Right lobe of liver (tissue), 6 donors: ENCODE data around the gene ZNF208. TPM values are rescaled to one million over a fixed set of nuclear protein-coding genes. Genes with fewer than 3 reads are reported as not detected.
"Not testable (repeated sequence)": the region's sequence is repeated elsewhere in the genome, so short reads cannot be mapped to it uniquely, and the experiment has no call there.

Experiments used
- ATAC-seq, 4 donors: fragments of 200-7000 bp; cut with Tn5 transposase; one replicate each; pipeline ENCODE4 v1.9.1; 2020; ENCODE audit warnings: mild to moderate bottlenecking in 4 of 4, moderate library complexity in 4 of 4
- DNase-seq, 3 donors: peaks; one replicate each; pipeline ENCODE4 v3.0.0-alpha.2; 2020
- H3K27ac ChIP-seq, 3 donors: fragments of 200-600 bp; one replicate each; pipeline ENCODE4 v1.8.0; 2022
- H3K27me3 ChIP-seq, 2 donors: fragments of 200-600 bp; one replicate each; pipeline ENCODE4 v1.8.0; 2022
- H3K36me3 ChIP-seq, 4 donors: fragments of 200-600 bp; sonication (generic) in 1 of 4; one replicate each; pipeline versions ENCODE4 v1.5.1 to v1.8.0; 2017 to 2022; ENCODE audit warnings: control low read depth in 1 of 4
- H3K4me1 ChIP-seq, 4 donors: fragments of 200-600 bp; sonication (generic) in 1 of 4; one replicate each; pipeline versions ENCODE4 v1.5.1 to v1.8.0; 2017 to 2022; ENCODE audit warnings: control low read depth in 1 of 4
- H3K4me3 ChIP-seq, 3 donors: fragments of 200-600 bp; one replicate each; pipeline ENCODE4 v1.8.0; 2022
- H3K9me3 ChIP-seq, 4 donors: fragments of 200-600 bp; sonication (generic) in 1 of 4; one replicate each; pipeline versions ENCODE4 v1.5.1 to v1.8.0; 2017 to 2022; ENCODE audit warnings: control low read depth in 1 of 4
- CTCF ChIP-seq, 4 donors: fragments of 200-600 bp in 3 of 4; fragments of 450-650 bp in 1 of 4; IDR thresholded peaks; one replicate each; pipeline versions ENCODE4 v1.5.1 to v1.8.0; 2016 to 2022; ENCODE audit warnings: antibody characterized with exemption in 4 of 4, mild to moderate bottlenecking in 2 of 4
- POLR2A ChIP-seq: fragments of 450-650 bp; IDR thresholded peaks from one replicate; pipeline ENCODE4 v1.6.1; 2017; ENCODE audit warnings: antibody characterized with exemption, mild to moderate bottlenecking
- WGBS: methylation state at CpG from one replicate; pipeline ENCODE4 v1.1.6; 2018; ENCODE audit warnings: low coverage, low lambda C conversion rate; ENCODE audit not compliant: insufficient coverage; ENCODE audit errors: missing lambda C conversion rate; 5-methylcytosine and 5-hydroxymethylcytosine counted together
- intact Hi-C, 2 donors: fragments of 100-400 bp; cut with DNase I; formaldehyde crosslinking; loops; one replicate each; pipeline versions ENCODE4 v1.11.2 to v1.14.1; 2022
- total RNA-seq, 6 experiments: library from RNA; depleted of rRNA in 2 of 6; stranded (reverse); fragments of >200 nt in 2 of 6; fragmentation: NEBNext Ultra II Directional in 3 of 6; extraction: Animal tissue kit (Norgen Biotek cat#: 25700) in 3 of 6; gene quantifications; one replicate each; pipeline versions ENCODE4 v1.1.0 to v1.2.4, GENCODE V29; 2016 to 2023
- donor health status: DM: no; HTN: yes; CAD: no.
- donor health status: DM: no; HTN: no; CAD: no.
- donor health status: DM: no; HTN: no; CAD: no.
- donor health status: DM: no; HTN: yes; CAD: no.
- donor health status: DM: no; HTN: yes; CAD: no.

ZNF208 gene
- total RNA-seq, 6 experiments from 2014 or later: 0.06 to 0.90 (median 0.26) TPM

GRCh38 chr19:21891086-21891485 is 119.7 kb downstream of the ZNF208 start:
- Histone ChIP-seq H3K27ac (no peak overlapping the region), H3K9me3 (no peaks in the 10 kb centered on the region), H3K4me3 (no peak overlapping the region), H3K27me3 (no peaks in the 10 kb centered on the region), H3K4me1 (no peaks in the 10 kb centered on the region), H3K36me3 (no peaks in the 10 kb centered on the region)
- TF ChIP-seq CTCF (IDR thresholded peaks at IDR 0.05): no peak
- TF ChIP-seq POLR2A: no peak
- 100% methylated on average over 1 of the region's 1 CpG for WGBS
- intact Hi-C loops: no loop called here
- ATAC-seq (no peak), DNase-seq (no peak)

- ATAC-seq, H3K9me3 ChIP-seq, H3K4me1 ChIP-seq, H3K36me3 ChIP-seq, H3K4me3 ChIP-seq, intact Hi-C loops, H3K27ac ChIP-seq, H3K27me3 ChIP-seq: not testable (repeated sequence)
- peak in 2 of 3 donors; percentile 26 to 54 for DNase-seq
- WGBS: no CpG with 5 or more reads among the region's 9 CpGs
- peak in 3 of 4 donors; percentile 24 to 36 (median 35) for TF ChIP-seq CTCF (IDR thresholded peaks at IDR 0.05)
Measured at GRCh38 chr19:21890017-21890416, 120.7 kb downstream of the ZNF208 start.

GRCh38 chr19:21885516-21885915 is 125.2 kb downstream of the ZNF208 start:
- H3K9me3 ChIP-seq, H3K36me3 ChIP-seq, H3K27ac ChIP-seq, H3K4me1 ChIP-seq, ATAC-seq, H3K27me3 ChIP-seq, H3K4me3 ChIP-seq, intact Hi-C loops, DNase-seq: not testable (repeated sequence)
- 31% methylated on average over 2 of the region's 2 CpGs for WGBS

- H3K36me3 ChIP-seq, ATAC-seq, H3K27me3 ChIP-seq, H3K27ac ChIP-seq, intact Hi-C loops, H3K4me3 ChIP-seq, DNase-seq, H3K9me3 ChIP-seq, H3K4me1 ChIP-seq: not testable (repeated sequence)
- WGBS: 76% methylated on average over 8 of the region's 8 CpGs
Measured at GRCh38 chr19:21884786-21885185, 126.0 kb downstream of the ZNF208 start.

GRCh38 chr19:21883516-21883915 is 127.2 kb downstream of the ZNF208 start:
- no peak overlapping the region for H3K4me3 ChIP-seq
- no peak for TF ChIP-seq POLR2A
- TF ChIP-seq CTCF (IDR thresholded peaks at IDR 0.05): no peak
- no peaks in the 10 kb centered on the region for H3K27me3 ChIP-seq
- intact Hi-C loops: no loop called here
- no peaks in the 10 kb centered on the region for H3K36me3 ChIP-seq
- no peak overlapping the region for H3K27ac ChIP-seq
- WGBS: 46% methylated on average over 10 of the region's 10 CpGs
- DNase-seq: no peak
- ATAC-seq: no peak
- H3K9me3 ChIP-seq: no peaks in the 10 kb centered on the region
- no peaks in the 10 kb centered on the region for H3K4me1 ChIP-seq

Other genes starting within 250 kb of the ZNF208 start
- 1 to 10 TPM; 1.4 to 4.1 (median 1.9) TPM for gene ZNF100, start 243.4 kb downstream of the ZNF208 start, total RNA-seq
- gene ZNF43, start 174.8 kb downstream of the ZNF208 start, total RNA-seq: 1 to 10 TPM in 4 of 6 experiments, under 1 TPM in 2; 0.49 to 1.5 (median 1.2) TPM
- under 1 TPM in 5 of 6 experiments, not detected in 1; 0.10 to 0.26 (median 0.14) TPM for gene ZNF257, start 41.5 kb upstream of the ZNF208 start, total RNA-seq
- gene ZNF676, start 186.0 kb upstream of the ZNF208 start, total RNA-seq: under 1 TPM in 4 of 6 experiments, not detected in 2; 0.06 to 0.51 (median 0.23) TPM